KMS-11 (cell line): ENCODE measurements around the gene LRRC74A.

Experiments
- H2AFZ ChIP-seq: fragments of 200-600 bp; sonication (generic); 2 replicates; pipeline ENCODE4 v1.6.1; 2016; ENCODE audit warnings: antibody characterized with exemption, mixed run types, low read depth
- H3K27ac ChIP-seq: fragments of 200-600 bp; sonication (generic); 2 replicates; pipeline ENCODE4 v1.6.1; 2016; ENCODE audit warnings: mild to moderate bottlenecking, mixed run types
- H3K27me3 ChIP-seq: fragments of 200-600 bp; sonication (generic); 2 replicates; pipeline ENCODE4 v1.6.1; 2017; ENCODE audit warnings: mild to moderate bottlenecking, low read depth, mixed run types, moderate library complexity; ENCODE audit not compliant: insufficient read depth
- H3K36me3 ChIP-seq: fragments of 200-600 bp; sonication (generic); 2 replicates; pipeline ENCODE4 v1.6.1; 2017; ENCODE audit warnings: mild to moderate bottlenecking, mixed run types; ENCODE audit not compliant: insufficient read depth
- H3K4me1 ChIP-seq: fragments of 200-600 bp; sonication (generic); 2 replicates; pipeline ENCODE4 v1.6.1; 2016; ENCODE audit warnings: mild to moderate bottlenecking, low read depth, mixed run types; ENCODE audit not compliant: poor library complexity, severe bottlenecking
- H3K4me2 ChIP-seq: fragments of 200-600 bp; sonication (generic); 2 replicates; pipeline ENCODE4 v1.7.0; 2016; ENCODE audit warnings: mild to moderate bottlenecking, mixed run types
- H3K4me3 ChIP-seq: fragments of 200-600 bp; sonication (generic); IDR thresholded peaks from 2 replicates; pipeline ENCODE4 v1.6.1; 2017; ENCODE audit warnings: low read depth, low read length, mixed read lengths; ENCODE audit not compliant: insufficient read depth
- H3K79me2 ChIP-seq: fragments of 200-600 bp; sonication (generic); 2 replicates; pipeline ENCODE4 v1.6.1; 2016; ENCODE audit warnings: low read depth, mixed run types; ENCODE audit not compliant: insufficient read depth
- H3K9ac ChIP-seq: fragments of 200-600 bp; sonication (generic); 2 replicates; pipeline ENCODE4 v1.6.1; 2016; ENCODE audit warnings: mild to moderate bottlenecking, mixed run types
- H4K20me1 ChIP-seq: fragments of 200-600 bp; sonication (generic); 2 replicates; pipeline ENCODE4 v1.6.1; 2016; ENCODE audit warnings: mild to moderate bottlenecking, mixed run types; ENCODE audit not compliant: insufficient read depth
- TF ChIP-seq, protein P1 (sequence below): fragments of 200-600 bp; sonication (generic); conservative IDR thresholded peaks from 2 replicates; pipeline ENCODE4 v1.6.1; 2017; ENCODE audit warnings: low read depth, mild to moderate bottlenecking, antibody characterized with exemption, low read length, moderate library complexity, mixed read lengths

The LRRC74A gene

DNA sequence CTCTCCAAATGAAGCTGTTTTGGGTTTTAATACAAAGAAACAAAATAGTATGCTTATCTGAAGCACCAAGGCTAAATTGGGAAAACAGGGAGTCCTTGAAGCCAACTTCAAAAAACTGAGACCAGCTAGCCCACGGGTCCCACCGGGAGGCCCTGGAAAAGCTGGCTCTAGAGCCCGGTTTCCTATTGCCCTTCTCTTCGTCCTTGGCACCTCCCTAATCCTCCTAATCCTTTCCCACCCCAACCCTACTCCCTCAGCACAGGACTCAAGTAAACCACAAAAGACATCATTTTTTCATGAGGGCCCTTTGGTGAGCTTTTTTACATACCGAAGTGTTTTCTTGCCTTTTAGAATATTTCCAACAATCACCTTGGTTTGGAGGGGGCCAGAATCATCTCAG is 11.3 kb downstream of the LRRC74A start:
- Histone ChIP-seq H3K27me3 (no peaks in the 10 kb centered on the region), H3K4me3 (no peak overlapping the region), H3K9ac (no peak overlapping the region), H3K4me1 (no peaks in the 10 kb centered on the region), H3K79me2 (no peaks in the 10 kb centered on the region), H2AFZ (no peak overlapping the region), H3K4me2 (no peak overlapping the region), H3K27ac (no peak overlapping the region), H3K36me3 (no peaks in the 10 kb centered on the region), H4K20me1 (no peaks in the 10 kb centered on the region)
- TF ChIP-seq, protein P1, sequence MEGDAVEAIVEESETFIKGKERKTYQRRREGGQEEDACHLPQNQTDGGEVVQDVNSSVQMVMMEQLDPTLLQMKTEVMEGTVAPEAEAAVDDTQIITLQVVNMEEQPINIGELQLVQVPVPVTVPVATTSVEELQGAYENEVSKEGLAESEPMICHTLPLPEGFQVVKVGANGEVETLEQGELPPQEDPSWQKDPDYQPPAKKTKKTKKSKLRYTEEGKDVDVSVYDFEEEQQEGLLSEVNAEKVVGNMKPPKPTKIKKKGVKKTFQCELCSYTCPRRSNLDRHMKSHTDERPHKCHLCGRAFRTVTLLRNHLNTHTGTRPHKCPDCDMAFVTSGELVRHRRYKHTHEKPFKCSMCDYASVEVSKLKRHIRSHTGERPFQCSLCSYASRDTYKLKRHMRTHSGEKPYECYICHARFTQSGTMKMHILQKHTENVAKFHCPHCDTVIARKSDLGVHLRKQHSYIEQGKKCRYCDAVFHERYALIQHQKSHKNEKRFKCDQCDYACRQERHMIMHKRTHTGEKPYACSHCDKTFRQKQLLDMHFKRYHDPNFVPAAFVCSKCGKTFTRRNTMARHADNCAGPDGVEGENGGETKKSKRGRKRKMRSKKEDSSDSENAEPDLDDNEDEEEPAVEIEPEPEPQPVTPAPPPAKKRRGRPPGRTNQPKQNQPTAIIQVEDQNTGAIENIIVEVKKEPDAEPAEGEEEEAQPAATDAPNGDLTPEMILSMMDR: no peak

DNA sequence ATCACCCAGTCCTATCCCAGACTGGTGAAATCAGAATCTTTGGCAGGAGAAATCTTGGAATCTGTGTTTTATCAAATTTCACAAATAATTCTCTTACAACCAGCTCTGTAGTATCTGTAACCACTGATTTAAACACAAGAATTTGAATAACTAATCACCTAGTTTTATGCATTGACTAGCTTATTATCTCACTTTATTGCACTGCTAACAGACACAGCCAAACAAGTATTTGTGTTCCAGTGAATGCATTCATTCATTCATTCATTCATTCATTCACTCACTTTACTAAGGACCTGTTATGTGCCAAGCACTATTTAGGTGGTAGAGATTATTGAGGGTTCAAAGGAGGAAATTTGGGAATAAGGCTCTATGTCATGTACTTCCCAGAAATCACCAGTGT is 16.2 kb downstream of the LRRC74A start:
- H3K27me3 ChIP-seq: no peaks in the 10 kb centered on the region
- no peaks in the 10 kb centered on the region for H3K36me3 ChIP-seq
- H2AFZ ChIP-seq: no peak overlapping the region
- no peak overlapping the region for H3K4me2 ChIP-seq
- no peaks in the 10 kb centered on the region for H3K79me2 ChIP-seq
- H3K27ac ChIP-seq: no peak overlapping the region
- no peaks in the 10 kb centered on the region for H3K4me1 ChIP-seq
- H3K4me3 ChIP-seq: no peak overlapping the region
- no peaks in the 10 kb centered on the region for H4K20me1 ChIP-seq
- no peak overlapping the region for H3K9ac ChIP-seq
- TF ChIP-seq, protein P1: no peak

DNA sequence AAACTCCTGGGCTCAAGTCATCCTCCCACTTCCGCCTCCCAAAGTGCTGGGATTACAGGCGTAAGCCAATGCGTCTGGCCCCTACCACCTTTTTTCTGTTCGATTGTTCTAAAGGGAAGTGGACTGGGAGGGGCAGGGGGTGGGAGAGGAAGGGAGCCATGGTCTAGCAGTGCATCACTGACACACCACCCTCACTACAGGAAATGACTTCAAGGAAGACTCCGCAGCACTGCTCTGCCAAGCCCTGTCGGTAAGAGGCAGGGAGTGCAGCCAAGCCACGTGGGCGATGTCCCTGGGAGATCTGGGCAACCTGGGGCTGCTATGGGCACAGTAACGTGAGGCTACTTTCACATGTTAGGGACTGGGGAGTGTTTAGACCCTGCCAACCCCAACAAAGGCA is 18.0 kb downstream of the LRRC74A start:
- H3K27me3 ChIP-seq: no peaks in the 10 kb centered on the region
- no peak overlapping the region for H2AFZ ChIP-seq
- no peak overlapping the region for H3K4me2 ChIP-seq
- H3K27ac ChIP-seq: no peak overlapping the region
- H3K9ac ChIP-seq: no peak overlapping the region
- H3K79me2 ChIP-seq: no peaks in the 10 kb centered on the region
- H3K4me1 ChIP-seq: no peaks in the 10 kb centered on the region
- H3K4me3 ChIP-seq: no peak overlapping the region
- no peaks in the 10 kb centered on the region for H3K36me3 ChIP-seq
- TF ChIP-seq, protein P1: no peak
- no peaks in the 10 kb centered on the region for H4K20me1 ChIP-seq

DNA sequence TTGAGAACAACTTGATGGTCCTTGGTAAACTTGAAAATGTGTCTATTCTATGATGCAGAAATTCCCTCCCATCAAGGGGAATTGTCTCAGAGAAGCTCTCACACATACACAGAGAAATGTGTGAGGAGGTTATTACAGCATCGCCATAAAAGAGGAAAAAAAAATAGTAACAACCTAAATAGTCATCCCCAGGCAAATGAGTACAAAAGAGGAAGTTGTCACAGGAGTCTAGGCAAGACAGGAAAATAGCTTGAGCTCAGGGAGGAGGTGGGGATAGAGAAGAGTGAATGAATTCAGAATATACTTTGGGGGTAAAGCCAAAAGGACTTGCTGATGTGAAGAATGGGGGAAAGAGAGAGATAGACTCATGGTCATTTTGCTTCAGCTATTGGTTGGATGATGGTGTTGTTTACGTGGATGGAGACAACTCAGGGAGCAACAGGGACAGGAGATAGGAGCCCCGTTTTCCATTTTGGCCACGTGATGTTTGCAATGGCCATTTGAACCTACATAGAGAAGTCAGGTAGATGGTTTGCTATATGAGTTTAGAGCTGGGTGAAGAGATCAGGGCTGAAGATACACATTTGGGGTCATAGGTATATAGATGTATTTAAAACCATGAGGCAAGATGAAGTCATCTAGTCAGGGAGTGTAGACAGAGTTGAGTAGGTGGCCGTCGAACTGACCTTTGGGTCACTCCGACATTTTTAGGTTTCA is 20.3 kb downstream of the LRRC74A start:
- no peak overlapping the region for H3K4me2 ChIP-seq
- TF ChIP-seq, protein P1: no peak

More for the DNA sequence above, 20.3 kb downstream of the LRRC74A start:
- Histone ChIP-seq H3K36me3 (no peaks in the 10 kb centered on the region), H3K4me1 (no peaks in the 10 kb centered on the region), H3K79me2 (no peaks in the 10 kb centered on the region), H3K9ac (no peak overlapping the region), H3K27ac (no peak overlapping the region), H3K27me3 (no peaks in the 10 kb centered on the region), H2AFZ (no peak overlapping the region), H3K4me3 (no peak overlapping the region), H4K20me1 (no peaks in the 10 kb centered on the region)
